HT1080 (cell line): ENCODE results near the gene FHIP2A. TPM values are rescaled to one million over a fixed set of nuclear protein-coding genes. Genes with fewer than 3 reads are reported as not detected.
"Not testable (repeated sequence)": the region's sequence is repeated elsewhere in the genome, so short reads cannot be mapped to it uniquely, and the experiment has no call there.

ENCODE experiments used
- DNase-seq: peaks from one replicate; pipeline ENCODE4 v3.0.0-alpha.2; 2015; ENCODE audit warnings: low read depth
- total RNA-seq: library from RNA; depleted of rRNA; stranded (reverse); fragments of >200 nt; shearing (Covaris generic); gene quantifications from 2 replicates; pipeline ENCODE4 v1.2.3, GENCODE V29; 2014; rRNA removed

The FHIP2A gene
- total RNA-seq, 1 experiment from 2014 or later = 8.5 TPM

GRCh38 chr10:114855776-114856543 is 34.4 kb downstream of the FHIP2A start:
- DNase-seq = no peak

GRCh38 chr10:114856544-114857287 is 35.1 kb downstream of the FHIP2A start:
- DNase-seq = peak; percentile 82

- not testable (repeated sequence) for DNase-seq
These were observed 35.6 kb downstream of the FHIP2A start for GRCh38 chr10:114857288-114857565.

GRCh38 chr10:114857922-114858629 is 36.5 kb downstream of the FHIP2A start:
- DNase-seq = no peak

- no peak for DNase-seq
These were observed 37.6 kb downstream of the FHIP2A start for GRCh38 chr10:114859222-114859621.

- DNase-seq = no peak
These were observed 40.9 kb downstream of the FHIP2A start for GRCh38 chr10:114862456-114862855.

- DNase-seq = no peak
These were observed 45.8 kb downstream of the FHIP2A start for GRCh38 chr10:114867365-114867764.

GRCh38 chr10:114868870-114869519 is 47.4 kb downstream of the FHIP2A start:
- no peak for DNase-seq

- DNase-seq = peak; percentile 84
These were observed 47.9 kb downstream of the FHIP2A start for GRCh38 chr10:114869520-114869892.

GRCh38 chr10:114870486-114870885 is 48.9 kb downstream of the FHIP2A start:
- DNase-seq = no peak

GRCh38 chr10:114871379-114871778 is 49.8 kb downstream of the FHIP2A start:
- DNase-seq = no peak

Other genes starting within 250 kb of the FHIP2A start
- 0.10 and 1.3 TPM in 2 replicates for gene ABLIM1, start 163.5 kb upstream of the FHIP2A start, total RNA-seq
- gene TRUB1, start 116.4 kb downstream of the FHIP2A start, total RNA-seq = 17.6 and 26.9 TPM in 2 replicates